IMR-90 (cell line): ENCODE measurements around the gene OTUD5. TPM values are rescaled to one million over a fixed set of nuclear protein-coding genes. Genes with fewer than 3 reads are reported as not detected.

Source experiments
- ATAC-seq: fragments of 200-7000 bp; cut with Tn5 transposase; 2 replicates; pipeline ENCODE4 v1.9.1; 2020; ENCODE audit warnings: low read depth, mild to moderate bottlenecking, moderate library complexity
- BruUV-seq: library from RNA; stranded (reverse); fragments of 400-500 nt; replicated peaks from 2 replicates; lab custom pipeline; 2021; lab: Mats Ljungman, UMichigan
- CTCF ChIA-PET: fragments of 300-600 bp; formaldehyde crosslinking; extraction: SDS; loops from one replicate; lab custom pipeline; 2021; ENCODE audit warnings: antibody characterized with exemption; lab: Yijun Ruan, JAX
- POLR2A ChIA-PET: fragments of 300-600 bp; sonication (Branson Sonifier 250); formaldehyde crosslinking; loops from one replicate; lab custom pipeline; 2022; ENCODE audit warnings: antibody characterized with exemption; ENCODE audit not compliant: unreplicated experiment; lab: Charles Lee
- DNase-seq: peaks from one replicate; pipeline ENCODE4 v3.0.0; 2013
- H2AFZ ChIP-seq: replicated peaks from 2 replicates; pipeline ENCODE3; 2013; ENCODE audit warnings: low read length, mild to moderate bottlenecking; ENCODE audit not compliant: poor library complexity
- H2AK5ac ChIP-seq: 2 replicates; pipeline ENCODE4 v1.6.1; 2013; ENCODE audit warnings: low read depth, low read length, inconsistent platforms
- H2AK9ac ChIP-seq: replicated peaks from 2 replicates; pipeline ENCODE3; 2013; ENCODE audit warnings: mild to moderate bottlenecking, low read depth, low read length, moderate library complexity; ENCODE audit not compliant: poor library complexity
- H2BK120ac ChIP-seq: 2 replicates; pipeline ENCODE4 v1.6.1; 2013; ENCODE audit warnings: low read depth, low read length, inconsistent platforms
- H2BK15ac ChIP-seq: 3 replicates; pipeline ENCODE4 v1.6.1; 2013; ENCODE audit warnings: low read depth, low read length, inconsistent platforms
- H2BK20ac ChIP-seq: 2 replicates; pipeline ENCODE4 v1.6.1; 2013; ENCODE audit warnings: low read depth, mild to moderate bottlenecking, inconsistent platforms, low read length, moderate library complexity
- H2BK5ac ChIP-seq: 2 replicates; pipeline ENCODE4 v1.6.1; 2013; ENCODE audit warnings: mild to moderate bottlenecking, low read depth, low read length, inconsistent platforms; ENCODE audit not compliant: poor library complexity, severe bottlenecking
- H3K14ac ChIP-seq: replicated peaks from 2 replicates; pipeline ENCODE4 v1.6.1; 2013; ENCODE audit warnings: low read depth, low read length, inconsistent platforms
- H3K18ac ChIP-seq: 2 replicates; pipeline ENCODE4 v1.6.1; 2013; ENCODE audit warnings: low read depth, low read length, control low read depth
- H3K23ac ChIP-seq: 2 replicates; pipeline ENCODE4 v1.6.1; 2013; ENCODE audit warnings: low read depth, low read length, inconsistent platforms
- H3K27ac ChIP-seq: 2 replicates; pipeline ENCODE4 v1.5.1; 2013; ENCODE audit warnings: mild to moderate bottlenecking, control low read depth, low read length; ENCODE audit not compliant: insufficient read depth
- H3K27me3 ChIP-seq: 2 replicates; pipeline ENCODE4 v1.6.1; 2013; ENCODE audit warnings: low read length; ENCODE audit not compliant: control insufficient read depth, insufficient read depth
- H3K36me3 ChIP-seq: 2 replicates; pipeline ENCODE4 v1.6.1; 2013; ENCODE audit warnings: low read length, mixed read lengths; ENCODE audit not compliant: control insufficient read depth, insufficient read depth
- H3K4ac ChIP-seq: 2 replicates; pipeline ENCODE4 v1.6.1; 2013; ENCODE audit warnings: low read depth, low read length, inconsistent platforms
- H3K4me1 ChIP-seq: 2 replicates; pipeline ENCODE4 v1.6.1; 2013; ENCODE audit warnings: low read length, mixed read lengths; ENCODE audit not compliant: control insufficient read depth, insufficient read depth
- H3K4me2 ChIP-seq: 2 replicates; pipeline ENCODE4 v1.6.1; 2013; ENCODE audit warnings: low read depth, mild to moderate bottlenecking, control low read depth, low read length, moderate library complexity
- H3K4me3 ChIP-seq: 2 replicates; pipeline ENCODE4 v1.5.1; 2013; ENCODE audit warnings: low read depth, mild to moderate bottlenecking, control low read depth, low read length, moderate library complexity; ENCODE audit not compliant: insufficient read depth
- H3K56ac ChIP-seq: 2 replicates; pipeline ENCODE4 v1.6.1; 2013; ENCODE audit warnings: low read length, inconsistent platforms; ENCODE audit not compliant: insufficient read depth; ENCODE audit errors: extremely low read depth
- H3K79me1 ChIP-seq, 2 experiments: 2 replicates each; pipeline ENCODE4 v1.6.1; 2013; ENCODE audit warnings: low read length in 2 of 2, inconsistent platforms in 1 of 2, low read depth in 1 of 2
- H3K9ac ChIP-seq: 2 replicates; pipeline ENCODE4 v1.6.1; 2013; ENCODE audit warnings: low read depth, low read length, control low read depth
- H3K9me1 ChIP-seq: 2 replicates; pipeline ENCODE4 v1.6.1; 2013; ENCODE audit warnings: low read length, inconsistent platforms; ENCODE audit not compliant: insufficient read depth
- H3K9me3 ChIP-seq: 2 replicates; pipeline ENCODE4 v1.6.1; 2013; ENCODE audit warnings: low read length; ENCODE audit not compliant: control insufficient read depth, insufficient read depth
- H4K20me1 ChIP-seq: 2 replicates; pipeline ENCODE4 v1.6.1; 2013; ENCODE audit warnings: low read length, inconsistent platforms; ENCODE audit not compliant: insufficient read depth
- H4K5ac ChIP-seq: 2 replicates; pipeline ENCODE4 v1.6.1; 2013; ENCODE audit warnings: mild to moderate bottlenecking, low read depth, low read length, control low read depth
- H4K8ac ChIP-seq, 2 experiments: 2 replicates each; pipeline ENCODE4 v1.6.1; 2013; ENCODE audit warnings: low read depth in 2 of 2, low read length in 2 of 2, control low read depth in 1 of 2, inconsistent platforms in 1 of 2
- H4K91ac ChIP-seq: 2 replicates; pipeline ENCODE4 v1.6.1; 2013; ENCODE audit warnings: low read depth, low read length, inconsistent platforms; ENCODE audit not compliant: insufficient read depth
- BHLHE40 ChIP-seq: fragments of 150-350 bp; IDR thresholded peaks from 2 replicates; pipeline ENCODE4 v1.6.1; 2016; ENCODE audit warnings: mild to moderate bottlenecking, low read depth, low read length
- CEBPB ChIP-seq: IDR thresholded peaks from 2 replicates; pipeline ENCODE4 v1.6.1; 2012; ENCODE audit warnings: low read depth, low read length, improper control_type of control experiment
- CHD1 ChIP-seq: IDR thresholded peaks from 2 replicates; pipeline ENCODE4 v1.6.1; 2012; ENCODE audit warnings: low read depth, low read length, improper control_type of control experiment
- CTCF ChIP-seq: conservative IDR thresholded peaks from 2 replicates; pipeline ENCODE4 v1.5.1; 2012; ENCODE audit warnings: mild to moderate bottlenecking, low read depth, low read length, improper control_type of control experiment
- ELK1 ChIP-seq: fragments of 150-350 bp; IDR thresholded peaks from 2 replicates; pipeline ENCODE4 v1.6.1; 2016; ENCODE audit warnings: low read depth, mild to moderate bottlenecking, low read length, moderate library complexity, borderline replicate concordance
- FOS ChIP-seq: fragments of 150-350 bp; IDR thresholded peaks from 2 replicates; pipeline ENCODE4 v1.6.1; 2016; ENCODE audit warnings: low read depth, low read length
- MAFK ChIP-seq: IDR thresholded peaks from 2 replicates; pipeline ENCODE4 v1.6.1; 2012; ENCODE audit warnings: low read depth, low read length, improper control_type of control experiment
- MAZ ChIP-seq: IDR thresholded peaks from 2 replicates; pipeline ENCODE4 v1.6.1; 2012; ENCODE audit warnings: low read depth, mild to moderate bottlenecking, low read length, improper control_type of control experiment, moderate library complexity, borderline replicate concordance
- MXI1 ChIP-seq: IDR thresholded peaks from 2 replicates; pipeline ENCODE4 v1.6.1; 2012; ENCODE audit warnings: low read depth, mild to moderate bottlenecking, low read length, moderate library complexity, borderline replicate concordance
- NFE2L2 ChIP-seq: fragments of 150-350 bp; IDR thresholded peaks from 2 replicates; pipeline ENCODE4 v1.6.1; 2016; ENCODE audit warnings: low read depth, mild to moderate bottlenecking, low read length
- POLR2A ChIP-seq: IDR thresholded peaks from 2 replicates; pipeline ENCODE4 v1.6.1; 2012; ENCODE audit warnings: mild to moderate bottlenecking, low read depth, low read length
- RAD21 ChIP-seq: IDR thresholded peaks from 2 replicates; pipeline ENCODE4 v1.6.1; 2012; ENCODE audit warnings: low read length, improper control_type of control experiment
- RCOR1 ChIP-seq: IDR thresholded peaks from 2 replicates; pipeline ENCODE4 v1.6.1; 2012; ENCODE audit warnings: mild to moderate bottlenecking, low read length, improper control_type of control experiment; ENCODE audit not compliant: insufficient replicate concordance
- RFX5 ChIP-seq: IDR thresholded peaks from 2 replicates; pipeline ENCODE4 v1.8.0; 2012; ENCODE audit warnings: low read depth, mild to moderate bottlenecking, low read length, moderate library complexity
- SMC3 ChIP-seq: fragments of 150-350 bp; IDR thresholded peaks from 2 replicates; pipeline ENCODE4 v1.6.1; 2016; ENCODE audit warnings: low read depth, mild to moderate bottlenecking, antibody characterized with exemption, low read length, moderate library complexity
- USF2 ChIP-seq: fragments of 150-350 bp; IDR thresholded peaks from 2 replicates; pipeline ENCODE4 v1.6.1; 2017; ENCODE audit warnings: mild to moderate bottlenecking, antibody characterized with exemption, low read length, low read depth
- WGBS, 2 experiments: methylation state at CpG; one replicate each; pipeline versions ENCODE4 v1.1.5 to v1.1.7; 2013; ENCODE audit warnings: missing lambda C conversion rate in 2 of 2; ENCODE audit not compliant: insufficient read length in 1 of 2; ENCODE audit errors: extremely low coverage in 2 of 2; 5-methylcytosine and 5-hydroxymethylcytosine counted together
- dilution Hi-C: fragments of 300-500 bp; cut with HindIII; formaldehyde crosslinking; loops from one replicate; pipeline ENCODE4 v1.14.3; 2018; ENCODE audit warnings: low sequenced_read_pairs; ENCODE audit not compliant: unreplicated experiment
- in situ Hi-C: fragments of 300-500 bp; cut with MboI; formaldehyde crosslinking; loops from 3 replicates; pipeline ENCODE4 v1.14.3; 2019; ENCODE audit warnings: low sequenced_read_pairs, inconsistent platforms, mixed read lengths
- intact Hi-C: fragments of 100-400 bp; cut with micrococcal nuclease; formaldehyde crosslinking; loops from 2 replicates; pipeline ENCODE4 v1.10.0; 2022
- polyA plus RNA-seq, 3 experiments: library from polyadenylated mRNA; depleted of rRNA; stranded (reverse); fragments of >200 nt; gene quantifications; 2 replicates each; pipeline ENCODE4 v1.2.3, GENCODE V29; 2012; ENCODE audit warnings: low replicate concordance in 1 of 3
- total RNA-seq: library from RNA; depleted of rRNA; stranded (reverse); fragments of >200 nt; gene quantifications from 2 replicates; pipeline ENCODE4 v1.2.3, GENCODE V29; 2012

Gene OTUD5
- total and polyA plus RNA-seq, 2 of the 4 experiments (the other 2 are of a cell fraction) = 30.6 to 50.4 TPM

GRCh38 chrX:48960291-48960690 lies 2.9 kb upstream of the OTUD5 start:
- Histone ChIP-seq H2AK9ac (no peak overlapping the region), H3K4me2 (no peak overlapping the region)
- dilution Hi-C loops = no loop called here

More at GRCh38 chrX:48960291-48960690, 2.9 kb upstream of the OTUD5 start:
- Histone ChIP-seq H3K27me3 (no peaks in the 10 kb centered on the region), H2AFZ (no peak overlapping the region), H4K5ac (no peak overlapping the region), H3K23ac (no peak overlapping the region), H2BK20ac (no peak overlapping the region), H4K91ac (no peak overlapping the region), H3K9me1 (no peaks in the 10 kb centered on the region; the same call in 1 of the 2 replicates), H3K9me3 (no peaks in the 10 kb centered on the region), H3K9ac (no peak overlapping the region), H3K36me3 (peaks cover 3% of the 10 kb centered on the region; the same call in 1 of the 2 replicates), H3K18ac (no peak overlapping the region), H3K4me1 (peaks cover 2% of the 10 kb centered on the region), H3K4me3 (no peak overlapping the region), H4K8ac (no peak overlapping the region), H2BK5ac (no peak overlapping the region), H4K20me1 (peaks cover 11% of the 10 kb centered on the region; the same call in 1 of the 2 replicates), H3K27ac (no peak overlapping the region), H3K4ac (no peak overlapping the region), H3K79me1 (peaks cover 0 to 23% of the 10 kb centered on the region in 2 experiments; a peak in 2 of 4 replicates), H2BK15ac (no peak overlapping the region), H2AK5ac (no peak overlapping the region), H3K56ac (no peak overlapping the region), H2BK120ac (no peak overlapping the region), H3K14ac (no peak overlapping the region)
- no CpG with 5 or more reads among the region's 2 CpGs for WGBS, 2 experiments
- ChIA-PET POLR2A (no interaction called here), CTCF (no interaction called here)
- BruUV-seq = no TSS peak
- in situ Hi-C loops = loop anchor here (25.0 kb wide), 1 partner anchor 102 kb away; the partner anchor contains the start of genes CCDC120 and PRAF2
- TF ChIP-seq MXI1 (no peak), MAZ (no peak), FOS (no peak), CTCF (no peak), NFE2L2 (no peak), POLR2A (no peak), CHD1 (no peak), RFX5 (no peak), RAD21 (no peak), BHLHE40 (no peak), SMC3 (no peak), RCOR1 (no peak), USF2 (no peak), MAFK (no peak), CEBPB (no peak), ELK1 (no peak)
- no peak for DNase-seq
- intact Hi-C loops = no loop called here
- no peak for ATAC-seq
